Measurements from ENCODE around the gene NUS1. TPM values are rescaled to one million over a fixed set of nuclear protein-coding genes. Genes with fewer than 3 reads are reported as not detected.
"Not testable (repeated sequence)": the region's sequence is repeated elsewhere in the genome, so short reads cannot be mapped to it uniquely, and the experiment has no call there.

The NUS1 gene
- total and polyA plus RNA-seq, 7 donors, result 8.4 to 25.4 (median 14.7) TPM

DNA sequence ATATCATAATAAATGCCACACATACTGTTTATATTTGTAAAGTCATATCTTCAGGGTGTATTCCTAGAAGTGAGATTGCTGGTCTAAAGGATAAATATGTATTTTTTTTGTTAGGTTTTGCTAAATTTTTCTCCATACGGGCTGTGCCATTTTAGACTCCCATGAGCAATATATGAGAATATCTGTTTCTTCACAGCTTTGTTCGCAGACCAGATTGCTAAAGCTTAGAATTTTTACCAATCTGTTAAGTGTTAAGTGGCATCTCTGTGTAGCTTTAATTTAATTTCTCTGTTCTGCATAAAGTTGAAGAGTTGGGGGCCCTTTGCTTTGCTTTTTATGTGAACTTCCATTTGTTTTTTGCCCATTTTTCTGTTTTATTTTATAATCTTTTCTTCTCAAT lies 32.3 kb upstream of the NUS1 start:
- no peak for ATAC-seq
- Histone ChIP-seq H3K4me1 (no peaks in the 10 kb centered on the region), H3K9me3 (peaks cover 5% of the 10 kb centered on the region), H3K36me3 (ENCODE audit: insufficient read depth in 1 of 2, low read depth in 1 of 2) (peaks cover 0 to 2% of the 10 kb centered on the region in 2 donors), H3K27ac (no peak overlapping the region), H3K27me3 (ENCODE audit: insufficient read depth in 3 of 3, low read length in 2 of 3) (no peaks in the 10 kb centered on the region), H3K4me3 (no peak overlapping the region)
- TF ChIP-seq, protein P1, sequence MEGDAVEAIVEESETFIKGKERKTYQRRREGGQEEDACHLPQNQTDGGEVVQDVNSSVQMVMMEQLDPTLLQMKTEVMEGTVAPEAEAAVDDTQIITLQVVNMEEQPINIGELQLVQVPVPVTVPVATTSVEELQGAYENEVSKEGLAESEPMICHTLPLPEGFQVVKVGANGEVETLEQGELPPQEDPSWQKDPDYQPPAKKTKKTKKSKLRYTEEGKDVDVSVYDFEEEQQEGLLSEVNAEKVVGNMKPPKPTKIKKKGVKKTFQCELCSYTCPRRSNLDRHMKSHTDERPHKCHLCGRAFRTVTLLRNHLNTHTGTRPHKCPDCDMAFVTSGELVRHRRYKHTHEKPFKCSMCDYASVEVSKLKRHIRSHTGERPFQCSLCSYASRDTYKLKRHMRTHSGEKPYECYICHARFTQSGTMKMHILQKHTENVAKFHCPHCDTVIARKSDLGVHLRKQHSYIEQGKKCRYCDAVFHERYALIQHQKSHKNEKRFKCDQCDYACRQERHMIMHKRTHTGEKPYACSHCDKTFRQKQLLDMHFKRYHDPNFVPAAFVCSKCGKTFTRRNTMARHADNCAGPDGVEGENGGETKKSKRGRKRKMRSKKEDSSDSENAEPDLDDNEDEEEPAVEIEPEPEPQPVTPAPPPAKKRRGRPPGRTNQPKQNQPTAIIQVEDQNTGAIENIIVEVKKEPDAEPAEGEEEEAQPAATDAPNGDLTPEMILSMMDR (IDR thresholded peaks at IDR 0.05), result no peak
- 87 to 93% (median 92%) methylated on average over 2 of the region's 2 CpGs for WGBS, 3 donors
- intact Hi-C loops (cut with DNase I), result no loop called here
- DNase-seq, result no peak

DNA sequence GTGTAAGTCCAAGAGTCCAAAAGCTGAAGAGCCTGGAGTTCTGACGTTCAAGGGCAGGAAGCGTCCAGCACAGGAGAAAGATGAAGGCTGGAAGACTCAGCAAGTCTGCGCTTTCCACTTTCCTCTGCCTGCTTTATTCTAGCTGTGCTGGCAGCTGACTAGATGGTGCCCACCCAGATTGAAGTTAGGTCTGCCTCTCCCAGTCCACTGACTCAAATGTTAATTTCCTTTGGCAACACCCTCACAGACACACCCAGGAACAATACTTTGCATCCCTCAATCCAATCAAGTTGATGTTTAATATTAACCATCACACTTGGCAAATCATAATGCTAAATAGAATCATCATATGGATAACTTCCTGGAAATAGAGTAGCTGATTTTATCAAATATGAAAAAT lies 23.3 kb upstream of the NUS1 start:
- H3K36me3 ChIP-seq (ENCODE audit: insufficient read depth in 1 of 2, low read depth in 1 of 2); intact Hi-C loops (cut with DNase I); H3K4me3 ChIP-seq; H3K9me3 ChIP-seq; H3K4me1 ChIP-seq; H3K27me3 ChIP-seq (ENCODE audit: insufficient read depth in 3 of 3, low read length in 2 of 3); DNase-seq; H3K27ac ChIP-seq; ATAC-seq: not testable (repeated sequence)
- WGBS, 3 donors, result 74 to 88% (median 77%) methylated on average over 3 of the region's 3 CpGs

DNA sequence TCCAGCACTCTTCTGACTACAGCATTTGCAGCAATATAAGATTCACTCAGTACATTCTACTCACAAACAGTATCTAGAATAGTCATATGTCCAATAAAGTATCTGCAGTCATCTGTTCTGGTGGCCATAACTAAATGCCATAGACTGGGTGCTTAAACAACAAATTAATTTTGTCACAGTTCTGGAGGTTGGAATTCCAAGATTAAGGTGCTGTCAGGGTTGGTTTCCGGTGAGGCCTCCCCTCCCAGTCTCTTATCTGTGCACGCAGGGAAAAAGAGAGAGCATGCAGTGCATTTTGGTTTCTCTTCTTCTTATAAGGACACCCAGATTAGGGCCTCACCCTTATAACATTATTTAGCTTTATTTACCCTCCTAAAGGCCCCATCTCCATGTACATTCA lies 21.3 kb upstream of the NUS1 start:
- no peak overlapping the region for H3K27ac ChIP-seq
- ATAC-seq (no peak), DNase-seq (no peak)
- WGBS, 3 donors, result 92 to 95% (median 94%) methylated on average over 2 of the region's 2 CpGs
- no peaks in the 10 kb centered on the region for H3K27me3 ChIP-seq (ENCODE audit: insufficient read depth in 3 of 3, low read length in 2 of 3)
- H3K9me3 ChIP-seq, result peaks cover 3% of the 10 kb centered on the region
- H3K36me3 ChIP-seq (ENCODE audit: insufficient read depth in 1 of 2, low read depth in 1 of 2), result no peaks in the 10 kb centered on the region
- TF ChIP-seq, protein P1 (IDR thresholded peaks at IDR 0.05), result no peak
- intact Hi-C loops (cut with DNase I), result no loop called here
- H3K4me3 ChIP-seq, result no peak overlapping the region
- no peaks in the 10 kb centered on the region for H3K4me1 ChIP-seq

DNA sequence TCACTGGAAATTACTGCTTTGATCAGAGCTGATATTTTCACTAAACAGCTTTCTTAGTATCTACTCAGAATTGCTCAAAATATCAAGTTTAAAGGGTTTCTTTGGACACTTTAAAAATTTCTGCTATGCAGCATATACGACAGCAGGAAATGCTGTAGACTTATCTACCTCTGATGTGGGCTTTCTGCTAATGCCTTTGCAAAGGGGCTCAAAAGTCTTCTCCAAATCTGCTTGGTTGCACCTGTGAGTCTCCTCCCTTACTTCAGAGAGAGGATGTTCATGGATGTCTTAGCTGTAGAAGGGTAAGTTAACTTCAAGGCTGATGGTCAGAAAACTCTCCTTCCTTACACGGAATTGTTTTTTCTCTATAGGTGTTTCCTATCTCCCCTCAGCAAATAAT lies 19.9 kb upstream of the NUS1 start:
- no peaks in the 10 kb centered on the region for H3K27me3 ChIP-seq (ENCODE audit: insufficient read depth in 3 of 3, low read length in 2 of 3)
- H3K36me3 ChIP-seq (ENCODE audit: insufficient read depth in 1 of 2, low read depth in 1 of 2), result no peaks in the 10 kb centered on the region
- H3K27ac ChIP-seq, result no peak overlapping the region
- no peak for DNase-seq
- H3K9me3 ChIP-seq, result no peaks in the 10 kb centered on the region
- no peak for ATAC-seq
- no peak overlapping the region for H3K4me3 ChIP-seq
- intact Hi-C loops (cut with DNase I), result no loop called here
- H3K4me1 ChIP-seq, result no peaks in the 10 kb centered on the region
- 73 to 91% (median 78%) methylated on average over 2 of the region's 2 CpGs for WGBS, 3 donors
- TF ChIP-seq, protein P1 (IDR thresholded peaks at IDR 0.05), result no peak

DNA sequence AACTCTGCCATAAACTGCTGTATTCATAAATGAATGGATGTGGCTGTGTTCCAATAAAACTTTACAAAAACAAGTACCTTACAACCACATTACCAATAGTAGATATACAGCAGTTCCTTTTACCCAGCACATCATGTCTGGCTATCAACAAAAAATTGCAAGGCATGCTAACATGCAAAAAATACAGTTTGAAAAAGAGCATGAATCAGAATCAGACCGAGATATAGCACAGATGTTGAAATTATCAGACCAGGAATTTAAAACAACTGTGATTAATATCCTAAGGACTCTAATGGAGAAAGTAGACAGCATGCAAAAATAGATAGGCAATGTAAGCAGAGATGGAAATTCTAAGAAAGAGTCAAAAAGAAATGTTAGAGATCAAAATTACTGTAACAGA lies 8.4 kb upstream of the NUS1 start:
- no peak overlapping the region for H3K27ac ChIP-seq
- 63 to 73% (median 72%) methylated on average over 1 of the region's 1 CpG for WGBS, 3 donors
- DNase-seq, result no peak
- H3K4me3 ChIP-seq, result no peak overlapping the region
- no peaks in the 10 kb centered on the region for H3K4me1 ChIP-seq
- TF ChIP-seq, protein P1 (IDR thresholded peaks at IDR 0.05), result no peak
- no peak for ATAC-seq
- intact Hi-C loops (cut with DNase I), result no loop called here
- H3K27me3 ChIP-seq (ENCODE audit: insufficient read depth in 3 of 3, low read length in 2 of 3), result peaks cover 0 to 1% (median 0%) of the 10 kb centered on the region in 3 donors
- H3K9me3 ChIP-seq, result no peaks in the 10 kb centered on the region
- no peaks in the 10 kb centered on the region for H3K36me3 ChIP-seq (ENCODE audit: insufficient read depth in 1 of 2, low read depth in 1 of 2)
